Neural progenitor cell (in vitro differentiated cells): ENCODE data around the gene PTPRN2. TPM values are rescaled to one million over a fixed set of nuclear protein-coding genes. Genes with fewer than 3 reads are reported as not detected.

Source experiments
- DNase-seq: peaks from one replicate; pipeline ENCODE4 v3.0.0-alpha.2; 2016; ENCODE audit warnings: low spot score
- H2AFZ ChIP-seq: fragments of 200-600 bp; sonication (generic); replicated peaks from 2 replicates; pipeline ENCODE4 v1.6.1; 2016; ENCODE audit warnings: antibody characterized with exemption
- H3F3A ChIP-seq: fragments of 200-600 bp; sonication (generic); 2 replicates; pipeline ENCODE4 v1.6.1; 2016; ENCODE audit warnings: antibody characterized with exemption, low read depth
- H3K27ac ChIP-seq: fragments of 200-600 bp; sonication (generic); 2 replicates; pipeline ENCODE4 v1.5.1; 2016; ENCODE audit warnings: mild to moderate bottlenecking
- H3K27me3 ChIP-seq: fragments of 200-600 bp; sonication (generic); 2 replicates; pipeline ENCODE4 v1.6.1; 2016; ENCODE audit warnings: mild to moderate bottlenecking, moderate library complexity
- H3K36me3 ChIP-seq: fragments of 200-600 bp; sonication (generic); 2 replicates; pipeline ENCODE4 v1.5.1; 2016
- H3K4me1 ChIP-seq: fragments of 200-600 bp; sonication (generic); 2 replicates; pipeline ENCODE4 v1.6.1; 2016; ENCODE audit warnings: mixed run types
- H3K4me2 ChIP-seq: fragments of 200-600 bp; sonication (generic); 2 replicates; pipeline ENCODE4 v1.6.1; 2016
- H3K4me3 ChIP-seq: fragments of 200-600 bp; sonication (generic); 2 replicates; pipeline ENCODE4 v1.5.1; 2016
- H3K79me2 ChIP-seq: fragments of 200-600 bp; sonication (generic); 2 replicates; pipeline ENCODE4 v1.6.1; 2016; ENCODE audit warnings: low read depth
- H3K9ac ChIP-seq: fragments of 200-600 bp; sonication (generic); 2 replicates; pipeline ENCODE4 v1.6.1; 2016
- H3K9me3 ChIP-seq: fragments of 200-600 bp; sonication (generic); 2 replicates; pipeline ENCODE4 v1.5.1; 2016; ENCODE audit warnings: low read depth
- H4K20me1 ChIP-seq: fragments of 200-600 bp; sonication (generic); 2 replicates; pipeline ENCODE4 v1.6.1; 2016; ENCODE audit warnings: low read depth
- H3K27ac Mint-ChIP-seq: 3 replicates; pipeline ENCODE4 v1.8.0; 2021; ENCODE audit warnings: mixed read lengths
- H3K27me3 Mint-ChIP-seq: 2 replicates; pipeline ENCODE4 v1.8.0; 2022; ENCODE audit warnings: low read depth, mild to moderate bottlenecking, inconsistent platforms, moderate library complexity, mixed read lengths; ENCODE audit not compliant: insufficient read depth
- H3K36me3 Mint-ChIP-seq: 3 replicates; pipeline ENCODE4 v1.8.0; 2021; ENCODE audit warnings: mixed read lengths
- H3K4me1 Mint-ChIP-seq: 3 replicates; pipeline ENCODE4 v1.8.0; 2021; ENCODE audit warnings: mixed read lengths
- H3K4me3 Mint-ChIP-seq: 3 replicates; pipeline ENCODE4 v1.8.0; 2021; ENCODE audit warnings: mild to moderate bottlenecking, moderate library complexity, mixed read lengths
- H3K9me3 Mint-ChIP-seq: 3 replicates; pipeline ENCODE4 v1.8.0; 2020; ENCODE audit warnings: mixed read lengths
- CTCF ChIP-seq: fragments of 200-600 bp; sonication (generic); IDR thresholded peaks from 2 replicates; pipeline ENCODE4 v1.5.1; 2017; ENCODE audit warnings: antibody characterized with exemption, mild to moderate bottlenecking
- EZH2 ChIP-seq: fragments of 200-600 bp; sonication (generic); IDR thresholded peaks from 2 replicates; pipeline ENCODE4 v1.6.1; 2017; ENCODE audit warnings: antibody characterized with exemption, mild to moderate bottlenecking, moderate library complexity
- EZH2phosphoT487 ChIP-seq: fragments of 200-600 bp; sonication (generic); IDR thresholded peaks from 2 replicates; pipeline ENCODE4 v1.6.1; 2017; ENCODE audit warnings: antibody characterized with exemption
- total RNA-seq: library from RNA; depleted of rRNA; stranded (reverse); fragments of >200 nt; gene quantifications from 2 replicates; pipeline ENCODE4 v1.2.3, GENCODE V29; 2015; ENCODE audit warnings: low replicate concordance

Gene PTPRN2
- total RNA-seq, 1 donor from 2014 or later: 3.0 TPM

DNA sequence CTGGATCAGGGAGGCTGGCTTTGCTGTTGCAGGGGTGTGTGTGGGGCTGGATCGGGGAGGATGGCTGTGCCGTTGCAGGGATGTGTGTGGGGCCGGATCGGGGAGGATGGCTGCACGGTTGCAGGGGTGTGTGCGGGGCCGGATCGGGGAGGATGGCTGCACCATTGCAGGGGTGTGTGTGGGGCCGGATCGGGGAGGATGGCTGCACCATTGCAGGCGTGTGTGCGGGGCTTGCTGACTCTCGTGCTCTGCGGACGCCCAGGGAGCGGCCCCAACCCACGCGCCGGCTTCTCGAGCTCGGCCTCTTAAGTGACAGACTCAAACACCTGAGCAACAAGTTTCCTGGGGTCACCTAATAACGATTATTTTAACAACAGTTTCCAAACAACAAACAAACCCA is 732.6 kb downstream of the PTPRN2 start:
- no peak overlapping the region for H2AFZ ChIP-seq
- TF ChIP-seq EZH2phosphoT487 (no peak), CTCF (no peak), EZH2 (no peak)
- H3K4me3 ChIP-seq: no peak overlapping the region
- H4K20me1 ChIP-seq: no peaks in the 10 kb centered on the region
- peaks cover 6% of the 10 kb centered on the region for H3K9me3 Mint-ChIP-seq
- H3K9me3 ChIP-seq: no peaks in the 10 kb centered on the region
- no peak for DNase-seq
- H3K9ac ChIP-seq: no peak overlapping the region
- peaks cover 19% of the 10 kb centered on the region for H3F3A ChIP-seq
- peaks cover 30% of the 10 kb centered on the region for H3K4me1 ChIP-seq
- no peak overlapping the region for H3K27ac ChIP-seq
- H3K27ac Mint-ChIP-seq: no peak overlapping the region
- peaks cover 44% of the 10 kb centered on the region for H3K4me1 Mint-ChIP-seq
- no peaks in the 10 kb centered on the region for H3K36me3 Mint-ChIP-seq
- H3K27me3 ChIP-seq: no peaks in the 10 kb centered on the region
- no peak overlapping the region for H3K4me2 ChIP-seq
- H3K4me3 Mint-ChIP-seq: no peak overlapping the region
- no peaks in the 10 kb centered on the region for H3K36me3 ChIP-seq
- H3K79me2 ChIP-seq: no peaks in the 10 kb centered on the region
- peaks cover 10% of the 10 kb centered on the region for H3K27me3 Mint-ChIP-seq

DNA sequence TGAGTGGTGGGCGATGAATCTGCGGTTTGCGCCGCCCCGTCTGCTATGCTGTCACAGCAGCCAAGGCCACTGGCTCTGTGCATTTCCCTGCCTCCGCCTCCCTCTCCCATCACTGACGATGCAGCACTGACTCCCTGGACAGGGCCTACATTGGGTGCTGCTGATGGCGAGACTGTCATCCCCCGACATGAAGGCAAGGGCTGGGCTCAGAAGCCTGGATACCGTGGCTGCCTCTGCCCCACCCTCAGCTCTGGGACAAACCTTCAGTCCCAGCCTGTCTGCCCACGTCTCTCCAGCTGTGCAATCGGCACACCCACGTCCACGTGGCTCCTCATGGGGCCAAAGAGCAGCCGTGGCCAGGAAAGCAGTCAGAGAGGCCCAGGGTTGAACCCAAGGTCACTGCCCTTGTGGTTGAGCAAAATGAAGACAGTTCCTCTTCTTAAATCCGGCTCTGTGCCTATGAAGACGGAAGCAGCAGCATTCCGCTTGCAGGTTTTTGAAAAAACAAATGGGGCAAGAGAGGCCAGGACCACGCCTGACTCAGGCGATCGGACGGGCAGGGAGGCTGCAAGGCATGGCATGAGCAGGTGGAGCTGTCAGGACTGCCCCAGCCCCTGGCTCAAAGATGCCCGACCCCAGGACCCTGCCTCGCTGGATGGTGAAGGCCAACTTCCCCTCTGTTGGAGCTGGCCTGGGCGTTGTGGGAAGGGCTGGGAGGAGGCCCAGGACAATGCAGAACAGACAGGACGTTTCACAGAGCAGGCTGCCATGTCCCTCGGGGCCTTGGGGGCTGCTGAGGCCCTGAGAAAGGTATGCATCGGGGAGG is 733.3 kb downstream of the PTPRN2 start:
- H3F3A ChIP-seq: peaks cover 19% of the 10 kb centered on the region
- no peak for DNase-seq
- H3K4me2 ChIP-seq: no peak overlapping the region
- H3K9me3 ChIP-seq: no peaks in the 10 kb centered on the region
- Mint-ChIP-seq H3K27ac (peak overlapping the region; percentile 76), H3K4me1 (peaks cover 48% of the 10 kb centered on the region), H3K27me3 (peaks cover 12% of the 10 kb centered on the region), H3K36me3 (no peaks in the 10 kb centered on the region), H3K9me3 (peaks cover 8% of the 10 kb centered on the region), H3K4me3 (no peak overlapping the region)
- H3K36me3 ChIP-seq: no peaks in the 10 kb centered on the region
- H2AFZ ChIP-seq: no peak overlapping the region
- H3K4me1 ChIP-seq: peaks cover 30% of the 10 kb centered on the region
- no peak overlapping the region for H3K9ac ChIP-seq
- TF ChIP-seq EZH2: no peak
- no peaks in the 10 kb centered on the region for H4K20me1 ChIP-seq
- no peaks in the 10 kb centered on the region for H3K79me2 ChIP-seq
- H3K27ac ChIP-seq: no peak overlapping the region
- H3K4me3 ChIP-seq: no peak overlapping the region
- no peaks in the 10 kb centered on the region for H3K27me3 ChIP-seq

DNA sequence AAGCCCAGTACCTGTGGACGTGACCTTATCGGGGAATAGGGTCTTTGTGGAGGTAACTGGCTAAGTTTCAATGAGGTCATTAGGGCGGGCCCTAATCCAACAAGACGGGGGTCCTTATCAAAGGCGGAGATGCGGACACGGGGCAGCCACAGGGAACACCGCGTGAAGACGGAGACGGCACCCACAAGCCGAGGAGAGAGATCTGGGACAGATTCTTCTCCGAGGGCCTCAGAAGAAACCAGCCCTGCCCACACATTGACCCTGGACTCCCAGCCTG is 733.9 kb downstream of the PTPRN2 start:
- H2AFZ ChIP-seq: no peak overlapping the region
- H3K4me3 ChIP-seq: no peak overlapping the region
- H3K27ac ChIP-seq: no peak overlapping the region
- H3K4me2 ChIP-seq: no peak overlapping the region
- H3K36me3 ChIP-seq: no peaks in the 10 kb centered on the region
- Mint-ChIP-seq H3K27me3 (peaks cover 12% of the 10 kb centered on the region), H3K36me3 (no peaks in the 10 kb centered on the region), H3K27ac (no peak overlapping the region), H3K4me1 (peaks cover 48% of the 10 kb centered on the region), H3K4me3 (no peak overlapping the region), H3K9me3 (peaks cover 8% of the 10 kb centered on the region)
- no peaks in the 10 kb centered on the region for H3K79me2 ChIP-seq
- H3K9ac ChIP-seq: no peak overlapping the region
- H3K27me3 ChIP-seq: no peaks in the 10 kb centered on the region
- H3K4me1 ChIP-seq: peaks cover 30% of the 10 kb centered on the region
- TF ChIP-seq CTCF (no peak), EZH2phosphoT487 (no peak), EZH2 (no peak)
- no peak for DNase-seq
- H3K9me3 ChIP-seq: no peaks in the 10 kb centered on the region
- H3F3A ChIP-seq: peaks cover 19% of the 10 kb centered on the region
- no peaks in the 10 kb centered on the region for H4K20me1 ChIP-seq

GRCh38 chr7:157853076-157853788 is 734.4 kb downstream of the PTPRN2 start:
- Mint-ChIP-seq H3K27ac (no peak overlapping the region), H3K9me3 (peaks cover 8% of the 10 kb centered on the region), H3K36me3 (no peaks in the 10 kb centered on the region), H3K27me3 (peaks cover 12% of the 10 kb centered on the region), H3K4me1 (peaks cover 48% of the 10 kb centered on the region), H3K4me3 (no peak overlapping the region)
- Histone ChIP-seq H3K79me2 (no peaks in the 10 kb centered on the region), H3K9ac (no peak overlapping the region), H3K27ac (no peak overlapping the region), H4K20me1 (no peaks in the 10 kb centered on the region), H3K27me3 (no peaks in the 10 kb centered on the region), H3K4me2 (no peak overlapping the region), H3K4me3 (no peak overlapping the region), H3F3A (peaks cover 19% of the 10 kb centered on the region), H3K4me1 (peaks cover 30% of the 10 kb centered on the region), H3K9me3 (no peaks in the 10 kb centered on the region), H3K36me3 (no peaks in the 10 kb centered on the region), H2AFZ (no peak overlapping the region)
- DNase-seq: no peak
- TF ChIP-seq CTCF (no peak), EZH2 (no peak), EZH2phosphoT487 (no peak)
